GM18499 (cell line): ENCODE measurements around the gene OMD.
"Not testable (repeated sequence)": the region's sequence is repeated elsewhere in the genome, so short reads cannot be mapped to it uniquely, and the experiment has no call there.

Experiments
- ATAC-seq: cut with Tn5 transposase; IDR thresholded peaks from one replicate; pipeline ENCODE4 v1.9.1; 2021; ENCODE audit warnings: moderate number of reproducible peaks; ENCODE audit not compliant: insufficient read depth, unreplicated experiment

The OMD gene

DNA sequence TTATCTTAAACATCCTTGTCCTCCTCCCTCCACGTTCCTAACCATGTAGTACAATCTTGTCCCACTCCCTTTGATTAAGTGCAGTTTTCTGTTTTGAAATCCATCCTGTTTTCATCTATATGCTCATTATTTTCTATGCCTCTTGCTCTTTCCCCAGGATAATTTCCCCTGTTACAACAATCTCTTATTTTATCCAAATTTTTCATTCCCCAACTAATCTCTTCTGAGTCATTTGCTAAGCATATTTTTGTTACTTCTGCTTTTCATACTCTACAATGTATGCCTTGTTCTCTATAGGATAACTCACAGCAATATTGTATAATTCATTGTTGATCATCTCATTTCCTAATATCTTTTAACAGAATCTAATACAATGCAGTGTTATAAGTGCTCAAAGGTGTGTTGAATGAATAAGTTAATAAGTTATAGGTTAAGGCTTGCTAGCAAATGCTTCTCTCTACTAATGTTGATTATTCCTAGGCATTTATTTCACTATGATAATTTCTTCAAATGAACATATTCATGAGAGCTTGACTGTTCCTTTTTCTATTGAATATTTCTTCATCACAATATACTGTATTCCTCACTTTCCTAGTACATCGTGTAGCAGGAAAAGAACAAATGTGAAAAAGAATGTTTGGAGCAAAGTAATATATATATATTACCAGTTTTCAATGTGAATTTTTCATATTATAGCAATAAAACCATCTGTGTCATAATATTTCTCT, 1.5 kb downstream of the OMD start:
- ATAC-seq = no peak

DNA sequence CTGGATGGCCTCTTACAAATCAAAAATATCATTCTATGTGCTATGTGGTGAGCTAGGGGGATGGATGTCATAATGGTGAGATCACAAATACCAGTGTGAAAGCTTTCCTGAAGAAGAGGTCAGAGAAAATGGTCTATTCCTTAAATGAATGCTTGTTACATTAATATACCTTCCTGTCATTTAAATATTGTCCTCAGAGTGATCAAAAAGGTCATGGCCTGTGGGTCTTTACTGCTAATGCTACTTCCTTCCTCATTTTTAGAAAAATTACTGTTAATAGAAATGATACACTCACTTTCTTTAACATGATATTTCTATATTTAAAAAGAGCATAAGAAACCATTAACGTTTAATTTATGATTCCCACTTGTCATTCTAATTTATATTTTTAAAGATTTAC, 9.7 kb downstream of the OMD start:
- no peak for ATAC-seq

DNA sequence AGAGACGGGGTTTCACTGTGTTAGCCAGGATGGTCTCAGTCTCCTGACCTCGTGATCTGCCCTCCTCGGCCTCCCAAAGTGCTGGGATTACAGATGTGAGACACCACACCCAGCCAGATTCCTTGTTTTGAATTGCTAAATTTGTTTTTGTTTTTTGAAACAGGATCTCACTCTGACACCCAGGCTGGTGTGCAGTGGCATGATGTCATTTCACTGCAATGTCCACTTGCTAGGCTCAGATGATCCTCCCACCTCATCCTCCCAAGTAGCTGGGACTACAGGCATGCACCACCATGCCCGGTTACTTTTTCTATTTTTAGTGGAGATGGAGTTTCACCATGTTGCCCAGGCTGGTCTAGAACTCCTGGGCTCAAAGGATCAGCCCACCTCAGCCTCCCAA, 13.1 kb downstream of the OMD start:
- ATAC-seq = not testable (repeated sequence)

DNA sequence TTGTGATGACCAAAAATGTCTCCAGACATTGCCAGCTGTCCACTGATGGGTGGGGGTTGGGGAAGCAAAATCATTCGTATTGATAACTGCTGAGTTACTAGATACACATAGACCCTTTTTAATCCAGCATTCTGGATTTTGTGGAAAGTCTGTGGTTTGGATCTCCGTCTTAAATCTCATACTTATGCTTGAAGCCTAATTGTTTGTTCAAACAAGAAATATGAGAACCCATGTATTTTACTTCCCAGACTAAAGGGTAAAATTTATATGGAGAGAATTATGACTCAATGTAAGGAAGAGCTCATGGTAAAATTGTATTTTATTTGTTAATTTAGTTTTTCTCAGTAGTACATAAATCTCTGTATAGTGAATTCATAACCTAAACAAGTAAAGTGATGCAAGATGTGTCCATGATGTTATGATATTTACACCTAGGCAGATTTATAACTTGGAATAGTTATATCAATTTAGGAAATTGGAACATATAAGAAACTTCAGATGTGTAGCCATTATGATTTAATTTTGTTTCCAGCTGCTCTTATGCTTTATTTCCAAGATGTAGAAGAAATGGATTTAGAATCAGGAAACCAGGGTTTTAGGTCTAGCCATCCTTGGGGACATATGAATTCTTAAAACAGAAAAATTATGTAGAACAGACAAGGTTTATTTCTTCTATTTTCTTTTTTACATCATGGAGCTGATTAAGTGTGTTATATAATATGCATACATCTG, 15.4 kb downstream of the OMD start:
- no peak for ATAC-seq

DNA sequence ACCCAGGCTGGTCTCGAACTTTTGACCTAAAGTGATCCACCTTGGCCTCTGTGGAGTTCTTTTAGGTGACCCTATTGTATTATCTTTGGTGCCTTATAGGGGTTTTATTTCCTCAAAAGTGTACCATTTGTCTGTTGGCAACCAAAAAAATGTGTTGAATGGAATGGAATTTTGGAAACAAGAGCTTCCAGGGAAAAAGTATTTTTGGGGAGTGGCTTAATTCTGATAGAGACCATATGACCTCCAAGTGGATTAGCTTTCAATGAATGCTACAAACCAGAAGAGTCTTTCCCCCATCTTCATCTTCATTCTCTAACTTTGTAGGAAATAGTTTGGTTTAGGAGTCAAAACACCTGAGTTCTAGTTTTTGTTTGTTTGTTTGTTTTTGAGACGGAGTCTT, 16.5 kb downstream of the OMD start:
- no peak for ATAC-seq

DNA sequence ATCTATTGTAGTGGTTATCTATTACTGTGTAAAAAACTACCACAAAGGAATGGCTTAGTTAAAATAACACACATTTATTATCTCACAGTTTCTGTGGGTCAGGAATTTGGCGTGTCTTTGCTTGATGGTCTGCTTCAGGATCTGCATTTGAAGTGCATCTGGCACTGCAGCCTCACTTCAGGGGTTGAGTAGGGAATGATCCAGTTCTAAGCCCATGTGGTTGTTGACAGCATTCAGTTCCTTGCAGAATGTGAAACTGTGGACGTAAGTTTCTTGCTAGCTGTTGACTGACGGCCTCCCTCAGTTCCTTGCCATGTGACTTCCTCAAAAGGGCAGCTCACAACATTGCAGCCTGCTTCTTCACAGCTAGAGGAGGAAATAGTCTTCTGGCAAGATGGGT, 17.8 kb downstream of the OMD start:
- ATAC-seq = no peak

DNA sequence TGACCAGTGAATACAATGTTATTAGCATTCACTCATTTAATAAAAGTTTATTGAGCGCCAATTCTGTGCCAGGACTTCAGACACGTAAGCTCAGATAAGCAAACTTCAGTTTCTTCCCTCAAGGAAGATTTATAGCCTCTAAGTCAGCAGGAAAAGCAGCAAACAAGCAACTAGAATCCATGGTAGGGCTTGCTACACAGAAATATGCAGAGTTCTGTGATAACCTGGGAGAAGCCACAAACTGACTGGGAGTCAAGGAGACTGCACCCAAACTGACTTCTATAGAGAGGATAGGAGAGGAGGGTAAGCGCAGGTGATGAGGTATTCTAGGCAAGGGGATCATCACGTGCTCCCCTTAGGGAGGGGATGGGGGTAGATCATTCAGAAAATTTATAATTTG, 18.5 kb downstream of the OMD start:
- ATAC-seq = no peak

DNA sequence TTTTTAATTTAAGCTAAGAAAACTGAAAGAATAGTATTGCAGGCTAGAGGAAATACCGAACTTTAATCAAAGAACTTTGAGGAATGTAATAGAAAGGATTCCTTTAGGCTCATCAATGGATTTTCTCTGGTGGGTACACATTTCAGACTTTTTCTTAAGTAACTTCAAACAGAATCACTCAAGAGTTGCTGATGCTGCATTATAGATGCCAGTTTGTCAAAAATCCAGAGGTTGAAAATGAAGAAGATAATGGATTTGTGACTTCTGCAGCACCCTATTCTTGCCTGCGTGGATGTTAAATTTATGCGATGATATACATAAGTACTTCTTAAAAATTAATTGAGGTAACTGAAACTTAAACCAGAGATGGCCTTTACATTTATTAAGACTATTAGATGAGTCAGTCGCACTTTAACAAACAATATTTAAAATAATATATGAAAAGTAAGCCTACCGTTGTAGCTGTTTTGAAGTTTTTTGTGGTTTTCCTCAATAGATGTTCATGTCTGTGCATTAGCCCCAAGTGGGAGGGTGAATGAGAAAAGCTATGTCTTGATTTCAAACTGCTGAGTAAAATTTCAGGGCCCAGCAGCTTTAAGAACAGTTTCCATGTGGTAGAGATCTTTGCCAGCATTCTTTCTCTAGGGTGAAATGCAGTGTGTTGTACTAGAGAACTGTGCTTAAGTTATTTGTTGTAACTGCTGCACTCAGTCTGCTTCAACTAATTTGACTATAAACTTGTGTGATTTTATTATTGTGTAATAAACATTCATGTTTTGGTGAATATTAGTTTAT, 20.0 kb downstream of the OMD start, which contains the start of gene OGN:
Gene OGN, minus strand, starts transcription at position 537 of the 795 bp plus-strand sequence. CDS start 1,171 bp downstream, outside the sequence.
- no peak for ATAC-seq

DNA sequence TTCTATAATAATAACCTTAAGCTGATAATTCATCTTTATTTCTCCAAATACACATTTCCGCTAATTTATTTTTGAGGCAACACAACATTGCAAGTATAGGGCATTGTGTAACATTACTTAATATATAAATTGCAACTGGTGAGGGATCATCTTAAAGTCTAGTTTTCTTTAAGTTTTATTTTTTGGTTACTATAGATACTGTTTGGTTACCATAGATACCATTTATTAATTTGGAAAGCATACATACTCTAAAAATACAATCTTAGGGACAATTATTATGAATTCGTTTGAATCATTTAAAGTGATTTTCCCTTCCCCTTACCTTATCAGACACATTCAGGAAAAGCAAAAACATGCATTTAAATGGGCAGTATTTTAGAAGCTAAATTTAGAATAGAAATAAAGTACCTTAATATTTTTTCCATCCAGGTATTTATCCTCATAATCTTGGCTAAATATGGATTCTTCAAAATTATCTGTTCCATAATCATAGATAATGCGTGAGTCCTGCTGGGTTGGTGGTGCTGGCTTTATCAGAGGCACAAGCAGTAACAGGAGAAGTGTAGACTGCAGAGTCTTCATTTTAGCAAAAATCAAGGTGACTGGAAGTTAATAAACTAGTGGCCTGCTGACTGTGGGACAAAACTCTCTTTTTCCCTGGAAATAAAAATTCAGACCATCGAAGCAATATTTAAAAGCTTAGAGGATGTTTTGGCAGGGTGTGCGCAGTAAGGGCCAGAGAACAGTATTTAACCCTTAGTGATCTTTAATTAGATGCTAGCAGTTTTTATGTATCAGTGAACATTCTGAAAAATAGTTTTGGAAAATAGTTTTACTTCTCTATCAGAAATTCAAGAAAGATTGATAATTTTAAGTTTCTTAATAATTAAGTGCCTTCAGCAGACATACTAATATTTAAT, 21.2 kb downstream of the OMD start:
- ATAC-seq = no peak

DNA sequence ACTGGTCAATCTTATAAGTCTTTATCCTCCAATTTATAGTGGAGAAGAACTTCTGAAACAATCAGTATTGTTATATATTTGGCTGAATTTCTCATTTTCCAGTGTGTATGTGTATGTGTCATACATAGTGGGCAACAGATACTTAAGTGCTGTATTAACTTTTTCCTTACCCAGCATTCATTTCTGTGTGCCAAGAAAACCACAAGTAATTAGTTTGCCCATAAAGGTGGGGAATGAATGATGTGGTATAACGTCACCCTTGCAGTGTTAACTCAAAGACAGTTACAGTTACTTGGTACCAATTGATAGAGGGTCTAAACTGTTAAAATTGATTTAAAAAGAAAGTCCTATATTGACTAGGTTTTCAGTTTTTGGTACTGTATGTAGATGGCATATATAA, 21.9 kb downstream of the OMD start:
- no peak for ATAC-seq

DNA sequence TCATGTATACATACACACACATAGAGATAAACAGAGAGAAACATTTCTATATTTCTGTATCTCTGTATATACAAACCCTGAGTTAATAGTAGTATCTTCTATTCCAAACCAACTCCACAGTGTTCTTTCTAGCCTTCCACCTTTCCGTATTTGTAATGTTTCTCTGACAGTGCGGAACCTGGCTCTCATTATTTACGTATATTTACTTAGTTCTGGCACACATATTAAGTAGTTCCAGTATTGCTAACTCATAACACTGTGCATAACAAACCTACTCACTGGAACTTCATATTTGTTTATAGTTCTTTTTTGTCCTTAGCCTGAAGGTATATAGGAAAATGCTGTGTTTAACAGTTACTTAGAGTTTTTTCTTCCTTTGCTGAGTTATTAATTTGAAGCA, 26.4 kb downstream of the OMD start:
- ATAC-seq = no peak

DNA sequence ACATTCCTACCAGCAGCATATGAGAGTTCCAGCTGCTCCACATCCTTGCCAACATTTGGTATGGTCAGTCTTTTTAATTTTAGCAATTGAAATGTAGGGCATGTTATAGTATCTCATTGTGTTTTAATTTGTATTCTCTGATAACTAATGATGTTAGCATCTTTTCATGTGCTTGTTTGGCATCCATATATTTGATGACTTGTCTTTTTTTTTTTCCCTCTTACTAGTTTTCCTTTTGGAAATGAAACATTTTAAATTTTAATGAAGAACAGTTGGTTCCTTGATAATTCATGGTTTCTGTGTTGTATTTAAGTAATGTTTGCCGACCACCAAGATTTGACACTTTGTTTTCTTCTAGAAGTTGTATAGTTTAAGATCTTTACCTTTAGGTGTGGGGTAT, 28.7 kb downstream of the OMD start:
- no peak for ATAC-seq

DNA sequence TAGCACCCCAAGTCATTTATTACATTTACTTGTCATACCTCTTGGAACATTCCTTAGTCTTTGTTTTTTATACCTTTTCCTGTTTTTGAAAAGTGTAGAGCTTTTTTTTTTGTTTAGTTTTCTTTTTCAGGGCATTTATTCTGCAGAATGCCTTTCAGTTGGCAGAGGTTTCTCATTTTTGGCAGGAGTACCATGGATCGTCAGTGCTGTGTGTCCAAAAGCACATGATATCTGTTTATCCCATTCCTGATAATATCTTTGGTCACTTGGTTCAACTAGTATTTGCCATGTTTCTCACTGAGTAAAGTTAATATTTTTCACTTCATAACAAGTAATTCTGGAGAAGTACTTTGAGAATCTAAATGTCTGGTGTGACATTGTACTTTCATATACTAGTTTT, 30.6 kb downstream of the OMD start:
- no peak for ATAC-seq

DNA sequence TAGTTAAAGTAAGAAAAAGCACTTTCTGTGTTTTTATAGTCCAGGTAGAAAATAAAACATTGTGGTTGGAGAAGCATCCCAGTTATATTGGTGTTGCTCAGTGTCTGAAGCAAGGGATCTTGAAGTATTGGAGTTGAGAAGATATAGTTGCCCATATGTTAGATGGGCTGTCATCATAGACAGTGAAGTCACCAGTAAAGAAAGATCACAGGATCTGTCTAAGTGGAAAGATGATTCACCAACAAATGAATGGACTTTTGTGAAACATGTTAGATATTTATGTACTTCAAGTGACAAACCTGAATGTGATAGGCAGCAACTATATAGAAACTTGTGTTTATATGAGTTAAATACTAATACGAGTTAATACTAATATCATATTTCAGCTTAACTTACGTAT, 31.6 kb downstream of the OMD start:
- ATAC-seq = no peak

DNA sequence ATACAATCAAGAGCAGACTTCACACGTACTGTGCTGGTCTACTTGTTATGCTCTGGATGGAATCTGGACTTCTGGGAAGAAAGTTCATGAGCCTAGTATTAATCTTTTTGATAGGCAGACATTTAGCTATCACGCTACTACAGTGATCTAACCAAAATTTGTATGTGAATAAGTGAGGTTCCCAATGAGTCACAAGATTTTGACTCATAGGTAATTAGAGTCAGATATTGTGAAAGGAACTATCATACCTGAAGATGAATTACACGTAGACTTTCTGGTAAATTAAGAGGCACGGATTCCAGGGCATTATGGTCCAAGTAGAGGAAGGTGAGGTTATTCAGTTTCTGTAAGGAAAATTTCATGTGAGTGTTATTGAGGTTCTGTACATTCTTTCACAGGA, 38.3 kb downstream of the OMD start:
- no peak for ATAC-seq

DNA sequence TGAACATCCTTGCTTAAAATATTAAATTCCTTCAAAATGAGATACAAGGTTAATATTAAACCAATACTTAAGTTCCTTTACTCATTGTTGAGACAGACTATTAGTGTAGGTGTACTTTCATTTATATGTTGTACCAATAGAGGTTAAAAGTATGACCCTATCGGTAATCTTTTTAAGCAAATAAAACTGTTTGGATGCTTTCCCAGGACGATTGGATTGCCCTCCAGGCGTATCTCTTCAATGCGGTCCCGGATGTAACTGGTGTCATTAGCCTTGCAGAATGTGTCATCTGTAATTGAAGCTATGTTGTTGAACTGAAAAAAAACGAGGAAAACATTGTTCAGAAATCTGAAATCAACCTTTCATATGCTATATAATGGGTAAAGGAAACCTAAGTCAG, 38.8 kb downstream of the OMD start:
- no peak for ATAC-seq

DNA sequence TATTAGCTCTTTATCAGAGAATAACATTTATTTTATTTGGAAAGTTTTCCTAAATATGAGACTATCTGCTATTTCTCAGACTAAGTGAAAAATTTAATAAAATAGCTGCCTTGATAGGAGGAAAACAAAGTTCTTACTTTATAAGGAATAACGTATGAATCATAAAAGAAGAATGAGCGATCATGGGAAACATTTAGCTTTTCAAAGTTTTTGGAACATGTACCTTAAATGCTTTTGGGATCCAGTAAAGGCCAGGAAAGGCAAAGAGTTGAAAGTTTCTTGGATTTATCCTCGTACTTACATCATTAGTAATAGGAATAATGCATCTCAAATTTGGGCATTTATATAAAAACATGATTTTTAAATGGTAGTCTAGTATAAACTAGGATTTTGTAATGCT, 39.3 kb downstream of the OMD start:
- ATAC-seq = no peak

DNA sequence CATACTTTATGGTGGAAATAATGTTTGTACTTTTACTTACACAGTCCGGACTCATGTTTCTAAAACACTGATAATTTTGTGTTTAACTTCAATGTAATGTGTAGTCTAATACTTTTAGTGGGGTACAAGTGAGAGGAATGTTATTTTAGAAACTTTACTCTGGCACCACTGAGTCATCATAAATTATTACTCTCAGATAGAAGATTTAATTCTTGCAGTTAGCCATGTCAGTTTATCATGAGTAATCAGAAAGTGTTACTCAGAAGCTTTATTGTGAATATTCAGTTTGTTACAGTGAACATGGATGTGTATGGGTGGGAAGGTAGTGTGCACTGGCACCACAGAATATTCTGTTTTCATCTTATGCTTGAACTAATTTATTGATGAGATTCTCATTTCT, 39.9 kb downstream of the OMD start:
- no peak for ATAC-seq

DNA sequence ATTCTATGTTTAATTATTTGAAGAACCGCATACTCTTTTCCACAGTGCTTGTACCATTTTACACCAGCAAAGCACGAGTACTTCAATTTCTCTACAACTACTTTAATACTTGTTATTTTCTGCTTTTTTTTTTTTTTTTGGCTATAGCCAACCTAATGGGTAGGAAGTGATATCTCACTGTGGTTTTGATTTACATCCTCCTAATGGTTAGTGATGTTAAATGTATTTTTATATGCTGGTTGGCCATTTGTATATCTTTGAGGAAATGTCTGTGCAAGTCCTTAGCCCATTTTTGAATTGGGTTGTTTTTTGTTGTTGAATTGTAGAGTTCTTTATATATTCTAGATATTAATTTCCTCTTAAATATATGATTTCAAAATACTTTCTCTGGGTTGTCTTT, 42.5 kb downstream of the OMD start:
- no peak for ATAC-seq

DNA sequence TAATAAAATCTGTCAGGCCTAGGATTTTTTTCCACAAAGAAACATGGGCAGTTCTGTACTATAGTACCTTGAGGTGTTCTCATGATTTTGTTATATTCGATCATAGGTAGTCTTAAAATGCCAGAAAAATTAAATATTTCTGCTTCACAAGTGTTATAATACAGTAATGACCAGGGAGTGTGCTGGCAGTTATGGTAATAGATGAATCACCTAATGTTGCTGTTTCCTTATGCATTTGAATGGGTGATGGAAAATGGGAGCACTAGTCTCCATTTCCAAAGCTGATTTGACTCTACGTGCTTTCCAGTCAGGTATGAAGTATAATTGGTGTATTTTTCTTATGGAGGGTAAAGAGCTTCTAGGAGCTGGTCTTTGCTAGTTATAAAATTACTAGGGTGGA, 43.7 kb downstream of the OMD start:
- ATAC-seq = no peak
